ENCODE results near the gene PGAM1.
"Not testable (repeated sequence)": the region's sequence is repeated elsewhere in the genome, so short reads cannot be mapped to it uniquely, and the experiment has no call there.

PGAM1 gene

DNA sequence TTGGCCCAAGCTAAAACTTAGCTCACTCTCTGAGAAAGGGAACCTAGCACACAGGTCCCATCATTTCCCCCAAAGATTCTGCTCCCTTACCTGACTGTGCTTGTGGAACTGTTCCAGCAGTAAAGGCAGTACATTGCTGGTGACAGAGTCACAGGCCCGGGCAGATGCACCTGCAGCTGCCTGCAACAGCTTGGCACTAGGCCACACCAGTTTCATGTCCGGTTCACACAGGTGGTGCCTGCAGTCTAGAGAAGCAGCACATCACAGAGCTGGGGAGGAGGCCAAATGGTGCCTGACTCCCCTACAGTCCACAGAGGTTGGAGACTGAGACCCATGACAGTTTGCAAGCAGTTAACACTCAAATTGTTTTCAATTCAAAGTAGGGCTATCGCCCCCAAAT is 42.2 kb downstream of the PGAM1 start:
- no peak overlapping the region for H3K4me3 ChIP-seq (ENCODE audit: low read depth, low read length)
- no peak for DNase-seq (ENCODE audit: low read depth)
- TF ChIP-seq MYC (IDR thresholded peaks at IDR 0.05; ENCODE audit: low read depth, low read length) = no peak
- TF ChIP-seq, protein P1, sequence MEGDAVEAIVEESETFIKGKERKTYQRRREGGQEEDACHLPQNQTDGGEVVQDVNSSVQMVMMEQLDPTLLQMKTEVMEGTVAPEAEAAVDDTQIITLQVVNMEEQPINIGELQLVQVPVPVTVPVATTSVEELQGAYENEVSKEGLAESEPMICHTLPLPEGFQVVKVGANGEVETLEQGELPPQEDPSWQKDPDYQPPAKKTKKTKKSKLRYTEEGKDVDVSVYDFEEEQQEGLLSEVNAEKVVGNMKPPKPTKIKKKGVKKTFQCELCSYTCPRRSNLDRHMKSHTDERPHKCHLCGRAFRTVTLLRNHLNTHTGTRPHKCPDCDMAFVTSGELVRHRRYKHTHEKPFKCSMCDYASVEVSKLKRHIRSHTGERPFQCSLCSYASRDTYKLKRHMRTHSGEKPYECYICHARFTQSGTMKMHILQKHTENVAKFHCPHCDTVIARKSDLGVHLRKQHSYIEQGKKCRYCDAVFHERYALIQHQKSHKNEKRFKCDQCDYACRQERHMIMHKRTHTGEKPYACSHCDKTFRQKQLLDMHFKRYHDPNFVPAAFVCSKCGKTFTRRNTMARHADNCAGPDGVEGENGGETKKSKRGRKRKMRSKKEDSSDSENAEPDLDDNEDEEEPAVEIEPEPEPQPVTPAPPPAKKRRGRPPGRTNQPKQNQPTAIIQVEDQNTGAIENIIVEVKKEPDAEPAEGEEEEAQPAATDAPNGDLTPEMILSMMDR (IDR thresholded peaks at IDR 0.05; ENCODE audit: low read depth, low read length) = no peak
- TF ChIP-seq POLR2A (IDR thresholded peaks at IDR 0.05; ENCODE audit: extremely low read depth, insufficient read length) = no peak
- TF ChIP-seq, protein P2, sequence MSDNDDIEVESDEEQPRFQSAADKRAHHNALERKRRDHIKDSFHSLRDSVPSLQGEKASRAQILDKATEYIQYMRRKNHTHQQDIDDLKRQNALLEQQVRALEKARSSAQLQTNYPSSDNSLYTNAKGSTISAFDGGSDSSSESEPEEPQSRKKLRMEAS (IDR thresholded peaks at IDR 0.05; ENCODE audit: low read depth, low read length) = no peak

DNA sequence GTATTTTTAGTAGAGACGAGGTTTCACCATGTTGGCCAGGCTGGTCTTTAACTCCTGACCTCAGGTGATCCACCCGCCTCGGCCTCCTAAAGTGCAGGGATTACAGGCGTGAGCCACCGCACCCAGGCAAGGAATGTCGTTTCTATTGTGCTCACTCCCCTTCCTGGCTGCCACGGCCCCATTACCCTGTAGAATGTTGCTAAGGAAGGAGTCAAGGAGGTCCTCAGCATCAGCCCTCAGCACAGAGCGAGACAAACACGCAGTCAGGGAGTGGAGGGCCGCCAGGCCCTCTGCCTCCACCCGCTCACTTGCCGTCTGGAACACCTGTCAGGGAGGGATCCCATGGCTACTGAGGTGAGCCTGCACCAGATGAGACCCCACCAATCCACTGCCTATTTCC is 42.8 kb downstream of the PGAM1 start:
- DNase-seq (ENCODE audit: low read depth) = not testable (repeated sequence)

DNA sequence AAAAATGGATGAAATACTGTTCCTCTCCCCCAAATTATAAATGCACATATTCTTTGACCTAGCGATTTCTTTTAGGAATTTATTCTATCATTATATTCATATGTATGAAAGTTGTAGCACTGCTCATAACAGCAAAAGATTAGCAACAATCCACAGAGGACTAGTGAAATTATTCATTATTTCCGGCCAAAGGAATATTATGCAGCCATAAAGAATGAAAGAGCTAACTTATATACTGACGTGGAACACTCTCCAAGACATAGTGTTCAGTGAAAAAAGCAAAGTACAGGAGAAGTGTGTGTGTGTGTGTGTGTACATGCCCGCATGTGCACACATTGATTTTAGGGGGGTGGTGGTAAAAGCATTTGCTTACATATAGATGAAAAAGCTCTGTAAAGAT is 48.9 kb downstream of the PGAM1 start:
- no peak overlapping the region for H3K4me3 ChIP-seq (ENCODE audit: low read depth, low read length)
- TF ChIP-seq, protein P2 (IDR thresholded peaks at IDR 0.05; ENCODE audit: low read depth, low read length) = no peak
- TF ChIP-seq POLR2A (IDR thresholded peaks at IDR 0.05; ENCODE audit: extremely low read depth, insufficient read length) (no peak), MYC (IDR thresholded peaks at IDR 0.05; ENCODE audit: low read depth, low read length) (no peak)
- TF ChIP-seq, protein P1 (IDR thresholded peaks at IDR 0.05; ENCODE audit: low read depth, low read length) = no peak
- DNase-seq (ENCODE audit: low read depth) = no peak

More for the DNA sequence above, 42.8 kb downstream of the PGAM1 start:
- not testable (repeated sequence) for H3K4me3 ChIP-seq (ENCODE audit: low read depth, low read length)

DNA sequence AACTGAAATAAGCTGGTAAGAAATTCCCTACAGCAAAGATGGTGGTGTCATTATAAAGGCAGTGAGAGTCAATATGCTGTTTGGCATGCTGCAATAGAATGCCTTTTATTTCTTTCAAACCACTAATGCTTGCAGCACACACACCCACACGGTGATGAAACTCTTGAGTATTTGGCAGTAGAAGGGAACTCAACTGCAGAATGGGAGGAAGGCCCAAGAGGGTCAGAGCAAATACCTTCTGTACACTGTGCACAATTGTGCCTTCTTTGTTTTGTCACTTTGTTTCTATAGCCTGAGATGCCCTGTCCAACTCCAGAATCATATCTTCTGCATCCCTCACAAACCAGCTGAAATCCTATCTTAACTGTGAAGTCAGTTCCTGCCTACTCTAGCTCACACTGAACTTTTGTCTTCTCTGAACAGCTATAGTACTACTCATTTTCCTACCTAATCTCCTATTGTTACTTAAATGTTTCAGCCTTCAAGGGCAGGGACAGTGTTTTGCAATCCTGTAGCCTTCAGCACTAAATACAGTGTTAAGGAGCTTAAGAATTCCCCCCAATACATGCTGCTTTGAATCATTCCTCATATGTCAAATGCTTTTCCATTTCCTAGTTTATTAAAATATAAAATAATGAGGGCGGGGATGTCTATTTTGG is 50.1 kb downstream of the PGAM1 start:
- TF ChIP-seq MYC (IDR thresholded peaks at IDR 0.05; ENCODE audit: low read depth, low read length) = no peak
- TF ChIP-seq, protein P2 (IDR thresholded peaks at IDR 0.05; ENCODE audit: low read depth, low read length) = 0 out of 2 replicates have a peak, but pooled peaks have one; percentile 17
- TF ChIP-seq POLR2A (IDR thresholded peaks at IDR 0.05; ENCODE audit: extremely low read depth, insufficient read length) = no peak
- TF ChIP-seq, protein P1 (IDR thresholded peaks at IDR 0.05; ENCODE audit: low read depth, low read length) = no peak
- peak; percentile 60 for DNase-seq (ENCODE audit: low read depth)
- no peak overlapping the region for H3K4me3 ChIP-seq (ENCODE audit: low read depth, low read length)

DNA sequence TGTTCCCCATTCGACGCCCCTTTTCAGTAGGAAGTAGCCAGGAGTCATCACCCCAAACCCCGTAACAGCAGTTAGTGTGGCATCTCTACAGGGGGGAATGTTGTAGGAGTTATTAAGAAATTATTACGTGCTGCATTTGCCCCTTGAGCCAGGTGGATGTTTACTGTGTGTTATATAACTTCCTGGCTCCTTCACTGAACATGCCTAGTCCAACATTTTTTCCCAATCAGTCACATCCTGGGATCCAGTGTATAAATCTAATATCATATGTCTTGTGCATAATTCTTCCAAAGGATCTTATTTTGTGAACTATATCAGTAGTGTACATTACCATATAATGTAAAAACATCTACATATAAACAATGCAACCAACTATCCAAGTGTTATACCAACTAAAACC is 53.4 kb downstream of the PGAM1 start:
- not testable (repeated sequence) for H3K4me3 ChIP-seq (ENCODE audit: low read depth, low read length); DNase-seq (ENCODE audit: low read depth)

DNA sequence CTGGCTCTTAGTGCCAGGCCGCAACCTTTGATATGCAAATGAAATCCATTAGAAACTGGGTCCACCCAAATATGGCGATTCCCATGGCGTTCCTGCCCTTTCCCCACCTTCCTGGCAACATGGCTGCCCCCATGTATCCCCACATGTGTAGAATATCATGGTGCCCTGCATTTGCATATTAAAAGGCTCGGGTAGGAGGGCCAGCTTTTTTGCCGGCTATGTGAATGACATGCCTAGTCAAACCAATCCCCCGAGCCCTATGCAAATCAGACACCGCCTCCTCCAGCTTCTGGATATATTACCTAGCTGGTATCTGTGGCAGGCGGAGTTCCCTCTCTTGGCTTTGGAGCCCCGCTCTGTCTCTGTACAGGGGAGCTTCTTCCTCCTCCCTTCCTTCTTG is 53.9 kb downstream of the PGAM1 start:
- H3K4me3 ChIP-seq (ENCODE audit: low read depth, low read length) = no peak overlapping the region
- DNase-seq (ENCODE audit: low read depth) = peak; percentile 51
- no peak for TF ChIP-seq POLR2A (IDR thresholded peaks at IDR 0.05; ENCODE audit: extremely low read depth, insufficient read length)

DNA sequence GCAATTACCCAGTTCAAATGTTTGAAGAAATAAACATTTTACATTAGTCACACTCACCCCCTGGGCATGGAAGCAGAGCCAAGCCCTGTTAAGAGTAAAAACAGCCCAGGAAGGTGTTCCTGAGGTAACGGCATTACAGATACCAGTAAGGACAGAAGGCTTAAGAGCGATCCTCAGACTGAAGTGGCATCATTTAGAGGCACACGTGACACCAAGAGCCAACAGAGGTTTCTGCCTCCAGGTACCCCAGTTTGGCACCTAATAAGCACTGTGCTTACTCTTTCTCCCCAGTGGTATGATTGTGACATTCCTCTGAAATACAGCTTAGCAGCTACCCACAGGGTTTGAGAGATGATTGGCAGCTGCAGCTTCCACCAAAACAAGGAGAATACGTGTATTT is 55.1 kb downstream of the PGAM1 start:
- no peak for DNase-seq (ENCODE audit: low read depth)
- TF ChIP-seq, protein P2 (IDR thresholded peaks at IDR 0.05; ENCODE audit: low read depth, low read length) = no peak
- no peak for TF ChIP-seq MYC (IDR thresholded peaks at IDR 0.05; ENCODE audit: low read depth, low read length)
- TF ChIP-seq POLR2A (IDR thresholded peaks at IDR 0.05; ENCODE audit: extremely low read depth, insufficient read length) = no peak
- TF ChIP-seq, protein P1 (IDR thresholded peaks at IDR 0.05; ENCODE audit: low read depth, low read length) = no peak
- no peak overlapping the region for H3K4me3 ChIP-seq (ENCODE audit: low read depth, low read length)
